ENCODE results near the gene SRGAP2C.
"Not testable (repeated sequence)": the region's sequence is repeated elsewhere in the genome, so short reads cannot be mapped to it uniquely, and the experiment has no call there.

DNA sequence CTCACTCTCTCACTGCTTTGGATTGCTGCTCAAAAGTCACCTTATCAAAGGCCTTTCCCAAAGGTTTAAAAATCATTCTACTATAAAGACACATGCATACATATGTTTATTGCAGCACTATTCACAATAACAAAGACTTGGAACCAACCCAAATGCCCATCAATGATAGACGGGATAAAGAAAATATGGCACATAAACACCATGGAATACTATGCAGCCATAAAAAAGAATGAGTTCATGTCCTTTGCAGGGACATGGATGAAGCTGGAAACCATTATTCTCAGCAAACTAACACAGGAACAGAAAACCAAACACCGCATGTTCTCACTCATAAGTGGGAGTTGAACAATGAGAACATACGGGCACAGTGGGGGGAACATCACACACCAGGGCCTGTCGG lies 45.9 kb downstream of the SRGAP2C start:
- TF ChIP-seq CTCF (conservative IDR thresholded peaks at IDR 0.05); EZH2 (IDR thresholded peaks at IDR 0.05; ENCODE audit: low read depth): not testable (repeated sequence)

Data from PC-9 (cell line).